Measurements from ENCODE around the gene RHOBTB3.

The RHOBTB3 gene

GRCh38 chr5:95733107-95733665, 2.0 kb downstream of the RHOBTB3 start:
- H3K4me2 ChIP-seq: peak overlapping the region; percentile 70
- 0 out of 2 replicates have a peak overlapping the region, but pooled peaks have one; percentile 3 for H3K9ac ChIP-seq
- peaks cover 17% of the 10 kb centered on the region; the same call in 1 of the 2 replicates for H4K20me1 ChIP-seq
- peaks cover 53% of the 10 kb centered on the region for H3K4me1 ChIP-seq
- peaks cover 16% of the 10 kb centered on the region; the same call in 1 of the 2 replicates for H3K36me3 ChIP-seq
- H3K27ac ChIP-seq: no peak overlapping the region
- H3K9me3 ChIP-seq: no peaks in the 10 kb centered on the region
- H3K4me3 ChIP-seq: no peak overlapping the region
- no peak for TF ChIP-seq Cebpa-rat (IDR thresholded peaks at IDR 0.05)
- no peaks in the 10 kb centered on the region for H3K27me3 ChIP-seq

- Histone ChIP-seq H3K4me3 (no peak overlapping the region), H4K20me1 (peaks cover 17% of the 10 kb centered on the region; the same call in 1 of the 2 replicates), H3K9me3 (peaks cover 6% of the 10 kb centered on the region; the same call in 1 of the 2 replicates), H3K27me3 (no peaks in the 10 kb centered on the region), H3K36me3 (peaks cover 26% of the 10 kb centered on the region), H3K4me2 (peak overlapping the region; percentile 70; the same call in 1 of the 2 replicates), H3K4me1 (peaks cover 61% of the 10 kb centered on the region), H3K9ac (no peak overlapping the region), H3K27ac (no peak overlapping the region)
- TF ChIP-seq Cebpa-rat (IDR thresholded peaks at IDR 0.05): no peak
These were observed 3.1 kb downstream of the RHOBTB3 start for GRCh38 chr5:95734187-95734586.

GRCh38 chr5:95734906-95735305, 3.8 kb downstream of the RHOBTB3 start:
- Histone ChIP-seq H4K20me1 (peaks cover 17% of the 10 kb centered on the region; the same call in 1 of the 2 replicates), H3K27ac (no peak overlapping the region), H3K9ac (no peak overlapping the region), H3K27me3 (no peaks in the 10 kb centered on the region), H3K4me2 (0 out of 2 replicates have a peak overlapping the region, but pooled peaks have one; percentile 70), H3K36me3 (peaks cover 33% of the 10 kb centered on the region), H3K4me1 (peaks cover 63% of the 10 kb centered on the region), H3K9me3 (peaks cover 13% of the 10 kb centered on the region), H3K4me3 (no peak overlapping the region)
- TF ChIP-seq Cebpa-rat (IDR thresholded peaks at IDR 0.05): no peak

GRCh38 chr5:95735406-95735805, 4.3 kb downstream of the RHOBTB3 start:
- no peak overlapping the region for H3K4me2 ChIP-seq
- peaks cover 14% of the 10 kb centered on the region for H3K9me3 ChIP-seq
- no peaks in the 10 kb centered on the region for H3K27me3 ChIP-seq
- H4K20me1 ChIP-seq: peaks cover 17% of the 10 kb centered on the region; the same call in 1 of the 2 replicates
- no peak overlapping the region for H3K27ac ChIP-seq
- H3K9ac ChIP-seq: no peak overlapping the region
- TF ChIP-seq Cebpa-rat (IDR thresholded peaks at IDR 0.05): no peak
- no peak overlapping the region for H3K4me3 ChIP-seq
- peaks cover 35% of the 10 kb centered on the region for H3K36me3 ChIP-seq
- H3K4me1 ChIP-seq: peaks cover 61% of the 10 kb centered on the region

- Histone ChIP-seq H3K9ac (no peak overlapping the region), H3K36me3 (peaks cover 50% of the 10 kb centered on the region), H3K4me2 (peak overlapping the region; percentile 60), H3K27ac (no peak overlapping the region), H4K20me1 (peaks cover 17% of the 10 kb centered on the region; the same call in 1 of the 2 replicates), H3K9me3 (peaks cover 14% of the 10 kb centered on the region), H3K4me3 (no peak overlapping the region), H3K27me3 (no peaks in the 10 kb centered on the region), H3K4me1 (peaks cover 51% of the 10 kb centered on the region)
- TF ChIP-seq Cebpa-rat (IDR thresholded peaks at IDR 0.05): no peak
These were observed 6.9 kb downstream of the RHOBTB3 start for GRCh38 chr5:95738072-95738471.

GRCh38 chr5:95738834-95739233, 7.7 kb downstream of the RHOBTB3 start:
- H3K4me3 ChIP-seq: no peak overlapping the region
- no peak overlapping the region for H3K9ac ChIP-seq
- H3K27me3 ChIP-seq: no peaks in the 10 kb centered on the region
- H3K27ac ChIP-seq: no peak overlapping the region
- H3K36me3 ChIP-seq: peaks cover 53% of the 10 kb centered on the region
- peaks cover 14% of the 10 kb centered on the region for H3K9me3 ChIP-seq
- TF ChIP-seq Cebpa-rat (IDR thresholded peaks at IDR 0.05): no peak
- peaks cover 12% of the 10 kb centered on the region; the same call in 1 of the 2 replicates for H4K20me1 ChIP-seq
- peaks cover 43% of the 10 kb centered on the region for H3K4me1 ChIP-seq
- no peak overlapping the region for H3K4me2 ChIP-seq

GRCh38 chr5:95739857-95740256, 8.7 kb downstream of the RHOBTB3 start:
- Histone ChIP-seq H3K36me3 (peaks cover 63% of the 10 kb centered on the region), H3K27me3 (no peaks in the 10 kb centered on the region), H3K4me1 (peaks cover 34% of the 10 kb centered on the region), H3K9ac (no peak overlapping the region), H3K9me3 (peaks cover 14% of the 10 kb centered on the region), H4K20me1 (peaks cover 2% of the 10 kb centered on the region; the same call in 1 of the 2 replicates), H3K4me2 (peak overlapping the region; percentile 47), H3K4me3 (no peak overlapping the region), H3K27ac (no peak overlapping the region)
- TF ChIP-seq Cebpa-rat (IDR thresholded peaks at IDR 0.05): no peak

GRCh38 chr5:95741458-95741857, 10.3 kb downstream of the RHOBTB3 start:
- peaks cover 14% of the 10 kb centered on the region for H3K9me3 ChIP-seq
- peaks cover 71% of the 10 kb centered on the region for H3K36me3 ChIP-seq
- H3K9ac ChIP-seq: no peak overlapping the region
- H4K20me1 ChIP-seq: no peaks in the 10 kb centered on the region
- H3K4me1 ChIP-seq: peaks cover 29% of the 10 kb centered on the region
- TF ChIP-seq Cebpa-rat (IDR thresholded peaks at IDR 0.05): no peak
- no peaks in the 10 kb centered on the region for H3K27me3 ChIP-seq
- H3K27ac ChIP-seq: no peak overlapping the region
- H3K4me3 ChIP-seq: no peak overlapping the region
- no peak overlapping the region for H3K4me2 ChIP-seq

- Histone ChIP-seq H3K9me3 (peaks cover 14% of the 10 kb centered on the region), H3K9ac (no peak overlapping the region), H3K4me2 (no peak overlapping the region), H3K27ac (no peak overlapping the region), H3K4me3 (no peak overlapping the region), H3K4me1 (peaks cover 18% of the 10 kb centered on the region), H3K27me3 (no peaks in the 10 kb centered on the region), H4K20me1 (peaks cover 7% of the 10 kb centered on the region; the same call in 1 of the 2 replicates), H3K36me3 (peaks cover 74% of the 10 kb centered on the region)
- no peak for TF ChIP-seq Cebpa-rat (IDR thresholded peaks at IDR 0.05)
These were observed 12.1 kb downstream of the RHOBTB3 start for GRCh38 chr5:95743232-95743631.

- Histone ChIP-seq H3K27me3 (no peaks in the 10 kb centered on the region), H3K27ac (no peak overlapping the region)
- TF ChIP-seq Cebpa-rat (IDR thresholded peaks at IDR 0.05): no peak
These were observed 12.7 kb downstream of the RHOBTB3 start for GRCh38 chr5:95743877-95744276.

More at GRCh38 chr5:95743877-95744276, 12.7 kb downstream of the RHOBTB3 start:
- H3K4me2 ChIP-seq: no peak overlapping the region
- peaks cover 11% of the 10 kb centered on the region for H3K9me3 ChIP-seq
- H3K4me3 ChIP-seq: no peak overlapping the region
- peaks cover 7% of the 10 kb centered on the region; the same call in 1 of the 2 replicates for H4K20me1 ChIP-seq
- peaks cover 74% of the 10 kb centered on the region for H3K36me3 ChIP-seq
- H3K9ac ChIP-seq: no peak overlapping the region
- H3K4me1 ChIP-seq: peaks cover 13% of the 10 kb centered on the region
